SKM-1 (cell line): ENCODE results near the gene ETV5.

Source experiments
- DNase-seq: peaks from one replicate; lab custom pipeline; 2025; ENCODE audit not compliant: unreplicated experiment; lab: John Stamatoyannopoulos, UW

Gene ETV5

GRCh38 chr3:186108941-186109865 lies at the start of gene ETV5:
Gene ETV5 (minus strand): TSS chr3:186109089. CDS start chr3:186105868, 3,221 bp downstream.
- peak; percentile 97 for DNase-seq

GRCh38 chr3:186154641-186155040 lies 45.8 kb upstream of the ETV5 start:
- DNase-seq = no peak

GRCh38 chr3:186152889-186153292 lies 44.0 kb upstream of the ETV5 start:
- peak; percentile 76 for DNase-seq

- no peak for DNase-seq
These were observed 43.5 kb upstream of the ETV5 start for GRCh38 chr3:186152361-186152798.

GRCh38 chr3:186151077-186151971 lies 42.4 kb upstream of the ETV5 start:
- peak; percentile 42 for DNase-seq

GRCh38 chr3:186150041-186150830 lies 41.3 kb upstream of the ETV5 start:
- DNase-seq = no peak

GRCh38 chr3:186149319-186149960 lies 40.6 kb upstream of the ETV5 start:
- no peak for DNase-seq

GRCh38 chr3:186144257-186144656 lies 35.4 kb upstream of the ETV5 start:
- DNase-seq = no peak

GRCh38 chr3:186143250-186143649 lies 34.4 kb upstream of the ETV5 start:
- DNase-seq = no peak

GRCh38 chr3:186142393-186142932 lies 33.6 kb upstream of the ETV5 start:
- no peak for DNase-seq

GRCh38 chr3:186141790-186142189 lies 32.9 kb upstream of the ETV5 start:
- DNase-seq = no peak

- no peak for DNase-seq
These were observed 29.5 kb upstream of the ETV5 start for GRCh38 chr3:186138272-186138981.

- DNase-seq = no peak
These were observed 28.3 kb upstream of the ETV5 start for GRCh38 chr3:186137051-186137685.

- DNase-seq = no peak
These were observed 25.1 kb upstream of the ETV5 start for GRCh38 chr3:186133980-186134379.

- DNase-seq = no peak
These were observed 23.6 kb upstream of the ETV5 start for GRCh38 chr3:186132487-186132886.

- no peak for DNase-seq
These were observed 20.3 kb upstream of the ETV5 start for GRCh38 chr3:186129206-186129605.

GRCh38 chr3:186128158-186128557 lies 19.3 kb upstream of the ETV5 start:
- no peak for DNase-seq

GRCh38 chr3:186127463-186127862 lies 18.6 kb upstream of the ETV5 start:
- DNase-seq = no peak

GRCh38 chr3:186125118-186125517 lies 16.2 kb upstream of the ETV5 start:
- no peak for DNase-seq
